IMR-90 (cell line): ENCODE results near the gene ALPK3. TPM values are rescaled to one million over a fixed set of nuclear protein-coding genes. Genes with fewer than 3 reads are reported as not detected.

Source experiments
- ATAC-seq: fragments of 200-7000 bp; cut with Tn5 transposase; 2 replicates; pipeline ENCODE4 v1.9.1; 2020; ENCODE audit warnings: low read depth, mild to moderate bottlenecking, moderate library complexity
- BruUV-seq: library from RNA; stranded (reverse); fragments of 400-500 nt; replicated peaks from 2 replicates; lab custom pipeline; 2021; lab: Mats Ljungman, UMichigan
- CTCF ChIA-PET: fragments of 300-600 bp; formaldehyde crosslinking; extraction: SDS; loops from one replicate; lab custom pipeline; 2021; ENCODE audit warnings: antibody characterized with exemption; lab: Yijun Ruan, JAX
- POLR2A ChIA-PET: fragments of 300-600 bp; sonication (Branson Sonifier 250); formaldehyde crosslinking; loops from one replicate; lab custom pipeline; 2022; ENCODE audit warnings: antibody characterized with exemption; ENCODE audit not compliant: unreplicated experiment; lab: Charles Lee
- DNase-seq: peaks from one replicate; pipeline ENCODE4 v3.0.0; 2013
- H2AFZ ChIP-seq: replicated peaks from 2 replicates; pipeline ENCODE3; 2013; ENCODE audit warnings: low read length, mild to moderate bottlenecking; ENCODE audit not compliant: poor library complexity
- H2AK5ac ChIP-seq: 2 replicates; pipeline ENCODE4 v1.6.1; 2013; ENCODE audit warnings: low read depth, low read length, inconsistent platforms
- H2AK9ac ChIP-seq: replicated peaks from 2 replicates; pipeline ENCODE3; 2013; ENCODE audit warnings: mild to moderate bottlenecking, low read depth, low read length, moderate library complexity; ENCODE audit not compliant: poor library complexity
- H2BK120ac ChIP-seq: 2 replicates; pipeline ENCODE4 v1.6.1; 2013; ENCODE audit warnings: low read depth, low read length, inconsistent platforms
- H2BK15ac ChIP-seq: 3 replicates; pipeline ENCODE4 v1.6.1; 2013; ENCODE audit warnings: low read depth, low read length, inconsistent platforms
- H2BK20ac ChIP-seq: 2 replicates; pipeline ENCODE4 v1.6.1; 2013; ENCODE audit warnings: low read depth, mild to moderate bottlenecking, inconsistent platforms, low read length, moderate library complexity
- H2BK5ac ChIP-seq: 2 replicates; pipeline ENCODE4 v1.6.1; 2013; ENCODE audit warnings: mild to moderate bottlenecking, low read depth, low read length, inconsistent platforms; ENCODE audit not compliant: poor library complexity, severe bottlenecking
- H3K14ac ChIP-seq: replicated peaks from 2 replicates; pipeline ENCODE4 v1.6.1; 2013; ENCODE audit warnings: low read depth, low read length, inconsistent platforms
- H3K18ac ChIP-seq: 2 replicates; pipeline ENCODE4 v1.6.1; 2013; ENCODE audit warnings: low read depth, low read length, control low read depth
- H3K23ac ChIP-seq: 2 replicates; pipeline ENCODE4 v1.6.1; 2013; ENCODE audit warnings: low read depth, low read length, inconsistent platforms
- H3K27ac ChIP-seq: 2 replicates; pipeline ENCODE4 v1.5.1; 2013; ENCODE audit warnings: mild to moderate bottlenecking, control low read depth, low read length; ENCODE audit not compliant: insufficient read depth
- H3K27me3 ChIP-seq: 2 replicates; pipeline ENCODE4 v1.6.1; 2013; ENCODE audit warnings: low read length; ENCODE audit not compliant: control insufficient read depth, insufficient read depth
- H3K36me3 ChIP-seq: 2 replicates; pipeline ENCODE4 v1.6.1; 2013; ENCODE audit warnings: low read length, mixed read lengths; ENCODE audit not compliant: control insufficient read depth, insufficient read depth
- H3K4ac ChIP-seq: 2 replicates; pipeline ENCODE4 v1.6.1; 2013; ENCODE audit warnings: low read depth, low read length, inconsistent platforms
- H3K4me1 ChIP-seq: 2 replicates; pipeline ENCODE4 v1.6.1; 2013; ENCODE audit warnings: low read length, mixed read lengths; ENCODE audit not compliant: control insufficient read depth, insufficient read depth
- H3K4me2 ChIP-seq: 2 replicates; pipeline ENCODE4 v1.6.1; 2013; ENCODE audit warnings: low read depth, mild to moderate bottlenecking, control low read depth, low read length, moderate library complexity
- H3K4me3 ChIP-seq: 2 replicates; pipeline ENCODE4 v1.5.1; 2013; ENCODE audit warnings: low read depth, mild to moderate bottlenecking, control low read depth, low read length, moderate library complexity; ENCODE audit not compliant: insufficient read depth
- H3K56ac ChIP-seq: 2 replicates; pipeline ENCODE4 v1.6.1; 2013; ENCODE audit warnings: low read length, inconsistent platforms; ENCODE audit not compliant: insufficient read depth; ENCODE audit errors: extremely low read depth
- H3K79me1 ChIP-seq, 2 experiments: 2 replicates each; pipeline ENCODE4 v1.6.1; 2013; ENCODE audit warnings: low read length in 2 of 2, inconsistent platforms in 1 of 2, low read depth in 1 of 2
- H3K9ac ChIP-seq: 2 replicates; pipeline ENCODE4 v1.6.1; 2013; ENCODE audit warnings: low read depth, low read length, control low read depth
- H3K9me1 ChIP-seq: 2 replicates; pipeline ENCODE4 v1.6.1; 2013; ENCODE audit warnings: low read length, inconsistent platforms; ENCODE audit not compliant: insufficient read depth
- H3K9me3 ChIP-seq: 2 replicates; pipeline ENCODE4 v1.6.1; 2013; ENCODE audit warnings: low read length; ENCODE audit not compliant: control insufficient read depth, insufficient read depth
- H4K20me1 ChIP-seq: 2 replicates; pipeline ENCODE4 v1.6.1; 2013; ENCODE audit warnings: low read length, inconsistent platforms; ENCODE audit not compliant: insufficient read depth
- H4K5ac ChIP-seq: 2 replicates; pipeline ENCODE4 v1.6.1; 2013; ENCODE audit warnings: mild to moderate bottlenecking, low read depth, low read length, control low read depth
- H4K8ac ChIP-seq, 2 experiments: 2 replicates each; pipeline ENCODE4 v1.6.1; 2013; ENCODE audit warnings: low read depth in 2 of 2, low read length in 2 of 2, control low read depth in 1 of 2, inconsistent platforms in 1 of 2
- H4K91ac ChIP-seq: 2 replicates; pipeline ENCODE4 v1.6.1; 2013; ENCODE audit warnings: low read depth, low read length, inconsistent platforms; ENCODE audit not compliant: insufficient read depth
- BHLHE40 ChIP-seq: fragments of 150-350 bp; IDR thresholded peaks from 2 replicates; pipeline ENCODE4 v1.6.1; 2016; ENCODE audit warnings: mild to moderate bottlenecking, low read depth, low read length
- CEBPB ChIP-seq: IDR thresholded peaks from 2 replicates; pipeline ENCODE4 v1.6.1; 2012; ENCODE audit warnings: low read depth, low read length, improper control_type of control experiment
- CHD1 ChIP-seq: IDR thresholded peaks from 2 replicates; pipeline ENCODE4 v1.6.1; 2012; ENCODE audit warnings: low read depth, low read length, improper control_type of control experiment
- CTCF ChIP-seq: conservative IDR thresholded peaks from 2 replicates; pipeline ENCODE4 v1.5.1; 2012; ENCODE audit warnings: mild to moderate bottlenecking, low read depth, low read length, improper control_type of control experiment
- ELK1 ChIP-seq: fragments of 150-350 bp; IDR thresholded peaks from 2 replicates; pipeline ENCODE4 v1.6.1; 2016; ENCODE audit warnings: low read depth, mild to moderate bottlenecking, low read length, moderate library complexity, borderline replicate concordance
- FOS ChIP-seq: fragments of 150-350 bp; IDR thresholded peaks from 2 replicates; pipeline ENCODE4 v1.6.1; 2016; ENCODE audit warnings: low read depth, low read length
- MAFK ChIP-seq: IDR thresholded peaks from 2 replicates; pipeline ENCODE4 v1.6.1; 2012; ENCODE audit warnings: low read depth, low read length, improper control_type of control experiment
- MAZ ChIP-seq: IDR thresholded peaks from 2 replicates; pipeline ENCODE4 v1.6.1; 2012; ENCODE audit warnings: low read depth, mild to moderate bottlenecking, low read length, improper control_type of control experiment, moderate library complexity, borderline replicate concordance
- MXI1 ChIP-seq: IDR thresholded peaks from 2 replicates; pipeline ENCODE4 v1.6.1; 2012; ENCODE audit warnings: low read depth, mild to moderate bottlenecking, low read length, moderate library complexity, borderline replicate concordance
- NFE2L2 ChIP-seq: fragments of 150-350 bp; IDR thresholded peaks from 2 replicates; pipeline ENCODE4 v1.6.1; 2016; ENCODE audit warnings: low read depth, mild to moderate bottlenecking, low read length
- POLR2A ChIP-seq: IDR thresholded peaks from 2 replicates; pipeline ENCODE4 v1.6.1; 2012; ENCODE audit warnings: mild to moderate bottlenecking, low read depth, low read length
- RAD21 ChIP-seq: IDR thresholded peaks from 2 replicates; pipeline ENCODE4 v1.6.1; 2012; ENCODE audit warnings: low read length, improper control_type of control experiment
- RCOR1 ChIP-seq: IDR thresholded peaks from 2 replicates; pipeline ENCODE4 v1.6.1; 2012; ENCODE audit warnings: mild to moderate bottlenecking, low read length, improper control_type of control experiment; ENCODE audit not compliant: insufficient replicate concordance
- RFX5 ChIP-seq: IDR thresholded peaks from 2 replicates; pipeline ENCODE4 v1.8.0; 2012; ENCODE audit warnings: low read depth, mild to moderate bottlenecking, low read length, moderate library complexity
- SMC3 ChIP-seq: fragments of 150-350 bp; IDR thresholded peaks from 2 replicates; pipeline ENCODE4 v1.6.1; 2016; ENCODE audit warnings: low read depth, mild to moderate bottlenecking, antibody characterized with exemption, low read length, moderate library complexity
- USF2 ChIP-seq: fragments of 150-350 bp; IDR thresholded peaks from 2 replicates; pipeline ENCODE4 v1.6.1; 2017; ENCODE audit warnings: mild to moderate bottlenecking, antibody characterized with exemption, low read length, low read depth
- WGBS, 2 experiments: methylation state at CpG; one replicate each; pipeline versions ENCODE4 v1.1.5 to v1.1.7; 2013; ENCODE audit warnings: missing lambda C conversion rate in 2 of 2; ENCODE audit not compliant: insufficient read length in 1 of 2; ENCODE audit errors: extremely low coverage in 2 of 2; 5-methylcytosine and 5-hydroxymethylcytosine counted together
- dilution Hi-C: fragments of 300-500 bp; cut with HindIII; formaldehyde crosslinking; loops from one replicate; pipeline ENCODE4 v1.14.3; 2018; ENCODE audit warnings: low sequenced_read_pairs; ENCODE audit not compliant: unreplicated experiment
- in situ Hi-C: fragments of 300-500 bp; cut with MboI; formaldehyde crosslinking; loops from 3 replicates; pipeline ENCODE4 v1.14.3; 2019; ENCODE audit warnings: low sequenced_read_pairs, inconsistent platforms, mixed read lengths
- intact Hi-C: fragments of 100-400 bp; cut with micrococcal nuclease; formaldehyde crosslinking; loops from 2 replicates; pipeline ENCODE4 v1.10.0; 2022
- polyA plus RNA-seq, 3 experiments: library from polyadenylated mRNA; depleted of rRNA; stranded (reverse); fragments of >200 nt; gene quantifications; 2 replicates each; pipeline ENCODE4 v1.2.3, GENCODE V29; 2012; ENCODE audit warnings: low replicate concordance in 1 of 3
- total RNA-seq: library from RNA; depleted of rRNA; stranded (reverse); fragments of >200 nt; gene quantifications from 2 replicates; pipeline ENCODE4 v1.2.3, GENCODE V29; 2012

ALPK3 gene
- total and polyA plus RNA-seq, 2 of the 4 experiments (the other 2 are of a cell fraction), result under 0.01 to 0.26 TPM

GRCh38 chr15:84824260-84825007 is 7.3 kb downstream of the ALPK3 start:
- H4K91ac ChIP-seq, result no peak overlapping the region
- H3K4me1 ChIP-seq, result no peaks in the 10 kb centered on the region
- no peak overlapping the region for H4K5ac ChIP-seq
- no peak for DNase-seq
- ChIA-PET CTCF (no interaction called here), POLR2A (no interaction called here)
- intact Hi-C loops, result no loop called here
- H3K9ac ChIP-seq, result no peak overlapping the region
- dilution Hi-C loops, result no loop called here
- no peaks in the 10 kb centered on the region for H3K9me3 ChIP-seq
- no peaks in the 10 kb centered on the region for H4K20me1 ChIP-seq
- H3K56ac ChIP-seq, result no peak overlapping the region
- H3K4me2 ChIP-seq, result no peak overlapping the region
- H3K27me3 ChIP-seq, result peaks cover 31% of the 10 kb centered on the region
- no peaks in the 10 kb centered on the region for H3K79me1 ChIP-seq
- H2BK120ac ChIP-seq, result no peak overlapping the region
- TF ChIP-seq USF2, result no peak
- TF ChIP-seq NFE2L2, result no peak
- no peak for TF ChIP-seq POLR2A
- TF ChIP-seq ELK1, result no peak
- TF ChIP-seq BHLHE40, result no peak
- no peak for TF ChIP-seq RCOR1
- TF ChIP-seq MAZ, result no peak
- TF ChIP-seq FOS, result no peak
- TF ChIP-seq CEBPB, result no peak
- TF ChIP-seq RFX5, result no peak
- TF ChIP-seq MAFK, result no peak
- TF ChIP-seq CTCF, result no peak
- TF ChIP-seq SMC3, result no peak
- no peak for TF ChIP-seq RAD21
- no peak for TF ChIP-seq MXI1
- TF ChIP-seq CHD1, result no peak
- H2AFZ ChIP-seq, result peak overlapping the region; percentile 46
- no peak overlapping the region for H3K18ac ChIP-seq
- no peak overlapping the region for H2BK15ac ChIP-seq
- H2BK5ac ChIP-seq, result no peak overlapping the region
- no peak overlapping the region for H3K4me3 ChIP-seq
- H3K36me3 ChIP-seq, result no peaks in the 10 kb centered on the region
- no peak for ATAC-seq
- H3K14ac ChIP-seq, result no peak overlapping the region
- H2AK9ac ChIP-seq, result no peak overlapping the region
- no peak overlapping the region for H3K4ac ChIP-seq
- no peaks in the 10 kb centered on the region; the same call in 1 of the 2 replicates for H3K9me1 ChIP-seq
- no peak overlapping the region for H3K27ac ChIP-seq
- in situ Hi-C loops, result no loop called here
- H3K23ac ChIP-seq, result no peak overlapping the region
- H2BK20ac ChIP-seq, result no peak overlapping the region
- no peak overlapping the region for H2AK5ac ChIP-seq
- no peak overlapping the region for H4K8ac ChIP-seq
- 80% methylated on average over 2 of the region's 6 CpGs; no CpG with 5 or more reads in 1 of the 2 experiments for WGBS, 2 experiments
- no TSS peak for BruUV-seq
